Limb (tissue), 2 donors: ENCODE results near the gene IFFO2.

Source experiments
- DNase-seq, 2 donors: peaks; one replicate each; pipeline ENCODE4 v3.0.0-alpha.2; 2016; ENCODE audit errors: extremely low spot score in 2 of 2

IFFO2 gene

GRCh38 chr1:18972531-18972930 is 16.1 kb upstream of the IFFO2 start:
- DNase-seq, result no peak

- DNase-seq, result no peak
Measured at GRCh38 chr1:18970762-18971161, 14.3 kb upstream of the IFFO2 start.

- DNase-seq, result no peak
Measured at GRCh38 chr1:18970358-18970757, 13.9 kb upstream of the IFFO2 start.

DNA sequence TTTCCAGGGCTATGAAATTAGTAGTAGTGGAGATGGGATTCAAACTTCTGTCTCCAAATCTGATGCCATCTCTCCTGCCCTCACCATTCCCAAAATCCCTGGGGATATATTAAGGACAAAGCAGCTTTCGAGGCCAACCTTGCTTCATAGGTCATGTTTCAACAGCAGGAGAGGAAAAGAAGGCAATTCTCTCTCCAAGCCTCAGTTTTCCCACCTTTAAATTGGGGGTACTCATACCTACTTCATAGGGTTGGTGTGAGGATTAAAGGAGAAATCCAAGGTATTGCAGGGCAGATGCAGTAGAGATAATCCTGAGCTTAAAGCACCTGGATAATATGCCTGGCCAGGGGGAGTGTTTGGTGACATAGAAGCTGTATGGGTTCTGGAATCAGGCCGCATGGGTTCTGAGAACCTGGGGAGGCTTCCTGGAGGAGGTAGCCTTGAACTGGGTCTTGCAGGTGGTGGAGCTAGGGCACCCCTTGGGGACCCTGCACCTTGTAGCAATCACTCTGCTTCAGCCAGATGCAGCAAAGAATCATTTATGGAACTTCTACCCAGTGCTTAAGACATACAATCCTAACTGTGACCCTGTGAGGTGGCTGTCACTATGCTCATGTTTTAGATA is 10.7 kb upstream of the IFFO2 start:
- DNase-seq, result no peak

DNA sequence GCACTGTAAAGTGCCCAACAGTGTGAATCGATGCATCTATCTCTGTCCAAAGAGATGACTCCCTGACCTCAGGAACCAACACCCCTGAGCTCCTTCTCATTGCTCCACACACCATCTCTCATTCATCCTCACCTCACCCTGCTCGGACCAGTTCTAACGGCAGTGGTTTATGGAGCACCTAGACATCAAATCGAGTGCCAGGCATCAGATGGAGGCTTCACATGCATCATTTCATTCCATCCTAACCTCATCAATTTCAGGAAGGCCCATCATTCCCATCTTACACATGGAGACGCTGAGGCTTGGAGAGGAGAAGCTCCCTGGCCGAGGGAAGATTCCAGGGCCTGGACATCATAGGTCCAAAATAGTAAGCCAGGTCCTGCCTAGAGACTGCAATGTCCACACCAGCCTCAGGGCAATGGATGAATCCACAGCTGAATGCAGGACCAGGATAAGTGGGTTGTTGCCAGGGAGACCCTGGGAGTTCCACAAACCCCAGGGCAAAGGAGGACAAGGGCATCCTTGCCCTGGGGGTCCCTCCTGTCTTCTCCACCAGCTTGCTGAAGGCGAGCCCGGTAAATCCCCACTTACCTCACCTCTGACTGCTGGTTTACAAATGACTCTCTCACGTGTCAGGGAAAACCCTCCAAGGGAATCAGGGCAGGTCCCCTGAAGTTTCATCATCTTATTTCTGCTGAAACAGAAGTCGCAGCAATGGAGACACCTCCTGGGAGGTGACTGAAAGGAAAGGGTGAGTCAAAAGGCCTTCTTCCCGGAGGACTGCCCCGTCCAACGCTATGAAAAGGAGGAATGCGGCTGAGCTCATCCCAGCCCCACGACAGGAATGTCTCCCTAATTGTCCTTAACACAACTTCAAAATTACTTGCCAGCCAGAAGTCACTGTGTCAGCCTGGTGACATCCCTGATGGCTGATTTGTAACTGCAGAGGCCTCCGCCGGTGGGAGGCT is 9.0 kb upstream of the IFFO2 start:
- DNase-seq, result no peak

DNA sequence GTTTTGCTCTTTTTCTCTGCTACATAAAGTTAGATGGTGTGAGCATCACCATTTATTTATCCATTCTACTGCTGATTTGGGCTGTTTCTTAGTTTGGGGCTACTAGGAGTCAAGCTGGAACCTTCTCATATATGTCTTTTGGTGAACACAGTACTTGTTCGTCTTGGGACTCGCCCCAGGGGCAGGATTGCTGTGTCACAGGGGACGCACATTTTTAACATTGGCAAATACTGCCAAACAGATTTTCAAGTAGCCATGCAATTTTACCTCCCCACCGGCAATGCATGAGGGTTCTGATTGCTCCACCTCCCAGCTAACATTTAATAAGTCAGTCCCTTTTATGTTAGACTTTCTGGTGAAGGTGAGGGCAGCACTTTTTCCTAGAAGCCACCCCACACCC is 7.5 kb upstream of the IFFO2 start:
- no peak for DNase-seq

DNA sequence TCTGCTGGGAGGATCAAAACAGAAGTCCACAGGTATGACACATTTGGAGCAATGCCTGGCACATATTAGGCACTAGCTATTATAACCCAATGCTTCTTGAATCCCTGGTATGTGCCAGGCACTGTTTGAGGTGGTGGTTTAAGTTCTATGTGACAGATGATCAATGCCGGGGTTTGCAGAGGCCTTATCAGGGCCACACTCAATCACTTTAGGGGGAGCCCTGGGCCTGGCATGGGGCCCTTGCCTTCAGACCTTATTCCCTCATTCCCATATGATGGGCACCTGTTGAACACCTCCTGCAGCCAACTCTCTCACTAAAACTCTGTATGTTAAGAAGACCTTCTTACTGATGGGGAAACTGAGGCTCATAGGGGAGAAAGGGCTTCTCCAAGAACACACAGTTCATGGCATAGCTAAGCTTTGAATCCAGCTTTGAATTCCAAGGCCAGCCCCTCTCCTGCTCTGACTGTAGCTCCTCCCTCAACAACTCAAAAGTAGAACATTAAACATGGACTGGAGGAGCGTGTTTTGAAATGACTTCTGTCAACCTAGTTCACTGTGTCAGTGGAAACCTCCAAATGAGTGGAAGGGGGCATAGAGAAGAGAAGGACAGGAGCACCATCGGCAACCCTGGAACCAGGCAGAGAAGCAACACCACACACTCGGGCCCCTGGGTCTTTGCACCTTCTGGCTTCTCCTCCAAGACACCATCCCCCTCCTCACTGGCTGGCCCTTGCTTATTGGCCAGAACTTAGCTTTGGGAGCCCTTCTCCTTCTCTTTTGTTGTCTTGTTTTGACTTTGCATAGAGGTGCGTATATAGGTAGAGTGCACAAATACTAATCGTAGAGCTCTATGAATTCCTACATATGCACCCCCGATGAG is 6.6 kb upstream of the IFFO2 start:
- no peak for DNase-seq

GRCh38 chr1:18962121-18962721 is 5.7 kb upstream of the IFFO2 start:
- no peak for DNase-seq

- no peak for DNase-seq
Measured at GRCh38 chr1:18960821-18961220, 4.3 kb upstream of the IFFO2 start.

DNA sequence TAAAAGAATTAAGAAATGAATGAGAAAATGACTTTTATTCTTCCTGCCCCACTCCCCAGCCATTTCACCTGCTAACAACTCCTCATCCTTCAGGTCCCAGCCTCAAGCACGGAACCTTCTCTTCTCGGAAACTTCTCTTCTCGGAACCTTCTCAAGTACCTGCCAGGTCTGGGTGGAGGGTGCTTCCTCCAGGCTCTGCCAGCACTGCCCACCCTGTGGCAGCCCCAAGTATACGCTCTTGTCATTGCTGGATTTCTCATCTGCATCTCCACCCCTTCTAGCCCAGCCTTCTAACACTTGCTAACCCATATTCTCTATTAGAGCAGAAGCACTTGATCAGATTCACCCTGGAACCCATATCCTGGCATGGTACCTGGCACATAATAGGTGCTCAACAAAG is 3.9 kb upstream of the IFFO2 start:
- no peak for DNase-seq

- no peak for DNase-seq
Measured at GRCh38 chr1:18959591-18959990, 3.1 kb upstream of the IFFO2 start.

DNA sequence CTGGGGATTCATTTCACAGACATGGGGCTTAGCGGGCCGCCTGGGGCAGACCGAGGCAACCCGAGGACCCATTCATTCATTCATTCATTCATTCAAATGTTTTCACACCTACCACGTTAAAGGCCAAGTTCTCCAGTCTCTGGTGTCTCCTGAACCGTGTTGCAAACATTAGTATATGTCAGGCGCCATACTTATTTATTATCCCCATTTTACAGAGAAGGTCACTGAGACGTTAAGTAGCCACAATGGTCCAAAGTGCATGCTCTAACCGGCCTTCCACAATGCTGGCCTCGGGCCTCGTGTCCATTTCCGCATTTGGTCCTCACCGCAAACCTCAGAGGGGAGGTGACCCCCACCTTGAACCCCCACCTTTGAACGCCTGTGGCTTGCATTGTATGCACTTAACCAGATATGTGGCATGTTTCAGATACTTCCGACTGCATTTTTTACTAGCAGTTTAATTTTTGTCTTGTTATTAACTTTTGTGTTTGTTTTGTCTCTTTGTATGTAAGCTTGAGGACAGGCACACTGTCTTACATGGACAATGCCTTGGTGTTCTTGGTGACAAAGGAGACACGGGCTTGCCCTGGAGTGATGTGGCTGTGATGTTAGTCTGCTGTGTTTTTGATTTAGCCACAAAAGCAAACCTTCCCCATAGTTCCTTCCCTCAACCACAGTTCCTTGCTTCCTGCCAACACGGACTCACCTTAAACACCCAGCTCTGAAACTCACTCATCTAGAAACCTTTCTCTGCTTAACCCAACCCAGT is 1.2 kb upstream of the IFFO2 start:
- no peak for DNase-seq

- no peak for DNase-seq
Measured at GRCh38 chr1:18957136-18957521, 653 bp upstream of the IFFO2 start.

GRCh38 chr1:18955441-18956192 is 859 bp downstream of the IFFO2 start:
- peak in 1 of 2 donors; percentile 70 for DNase-seq

- no peak for DNase-seq
Measured at GRCh38 chr1:18955131-18955440, 1.4 kb downstream of the IFFO2 start.

DNA sequence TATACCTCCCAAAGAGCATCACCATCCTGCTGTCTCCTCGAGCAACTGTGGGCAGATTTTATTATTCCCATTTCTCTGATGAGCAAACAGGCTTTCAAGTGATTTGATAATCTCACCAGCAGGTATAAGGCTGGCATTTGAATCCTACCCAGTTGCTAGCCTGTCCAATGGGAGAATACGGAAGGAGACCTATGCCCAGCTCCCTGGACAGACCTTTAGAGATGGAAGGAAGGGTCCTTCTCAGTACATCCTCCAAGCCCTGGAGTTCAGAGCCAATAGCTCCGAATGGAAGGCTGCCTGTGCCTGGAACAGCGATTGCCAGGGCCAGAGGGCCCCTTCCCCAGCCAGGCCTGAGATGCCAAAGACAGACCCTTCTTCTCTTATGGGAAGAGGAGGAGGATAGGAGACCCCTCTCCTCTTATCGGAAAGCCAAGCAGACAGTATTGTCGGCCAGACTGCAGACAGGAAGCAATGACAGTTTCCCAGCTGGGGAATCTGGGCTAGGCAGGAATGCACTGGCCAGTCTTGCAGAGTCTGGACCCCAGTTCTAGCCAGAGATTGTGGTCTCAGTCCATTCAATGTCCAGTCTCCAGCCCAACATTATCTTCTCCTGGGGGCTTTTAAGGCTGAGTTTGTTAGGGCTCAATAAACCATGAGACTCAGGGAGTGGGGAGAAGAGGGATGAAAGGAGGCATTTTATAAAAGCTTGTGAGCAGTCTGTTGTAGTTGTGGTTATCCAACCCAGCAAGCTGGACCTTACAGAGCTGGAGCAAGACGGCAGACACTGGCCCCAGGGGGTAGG is 2.0 kb downstream of the IFFO2 start:
- DNase-seq, result no peak

GRCh38 chr1:18953731-18954231 is 2.7 kb downstream of the IFFO2 start:
- no peak for DNase-seq

DNA sequence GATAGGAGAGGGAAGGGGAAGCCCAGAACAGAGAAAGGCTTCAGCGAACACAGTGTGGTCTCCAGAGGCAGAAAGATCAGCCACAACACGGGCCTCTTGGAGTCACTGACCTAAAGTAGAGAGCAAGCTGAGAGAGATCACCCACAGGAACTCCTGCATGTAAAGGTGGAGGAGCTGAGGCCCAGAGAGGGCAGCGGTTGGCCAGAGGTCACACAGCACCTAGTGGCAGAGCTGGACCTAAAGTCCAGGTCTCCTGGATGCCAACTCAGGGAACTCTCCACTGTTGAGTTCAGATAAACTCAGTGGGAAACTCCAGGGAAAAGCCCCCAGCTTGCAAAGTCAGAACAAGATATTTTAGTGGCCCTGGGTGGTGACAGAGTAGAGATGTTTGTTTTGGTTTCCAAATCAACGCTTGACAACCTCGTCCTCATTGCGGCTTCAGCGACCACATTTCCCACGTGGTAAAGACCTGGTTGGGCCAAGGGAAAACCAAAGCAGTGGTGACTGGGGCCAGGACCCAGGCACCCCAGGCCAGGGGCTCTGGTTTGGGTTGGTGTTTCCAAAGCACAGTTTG is 4.6 kb downstream of the IFFO2 start:
- DNase-seq, result no peak

GRCh38 chr1:18951416-18951815 is 5.1 kb downstream of the IFFO2 start:
- no peak for DNase-seq
